Neural cell (in vitro differentiated cells): ENCODE measurements around the gene XRCC6. TPM values are rescaled to one million over a fixed set of nuclear protein-coding genes. Genes with fewer than 3 reads are reported as not detected.

ENCODE experiments used
- H2AFZ ChIP-seq: fragments of 200-600, 300-800 bp; sonication (generic), shearing (Covaris generic); 2 replicates; pipeline ENCODE4 v1.6.0; 2014; ENCODE audit warnings: low read depth, mild to moderate bottlenecking, antibody characterized with exemption, low read length, moderate library complexity
- H3F3A ChIP-seq: fragments of 200-600 bp; shearing (Covaris generic); 2 replicates; pipeline ENCODE4 v1.6.1; 2016; ENCODE audit warnings: mild to moderate bottlenecking, moderate library complexity, mixed read lengths, antibody characterized with exemption, low read length; ENCODE audit not compliant: insufficient read depth, poor library complexity, severe bottlenecking
- H3K27ac ChIP-seq: fragments of 200-600, 300-800 bp; sonication (generic), shearing (Covaris generic); 2 replicates; pipeline ENCODE4 v1.5.1; 2014; ENCODE audit warnings: mild to moderate bottlenecking, low read length, moderate library complexity
- H3K27me3 ChIP-seq: fragments of 300-800, 200-600 bp; sonication (generic), shearing (Covaris generic); 2 replicates; pipeline ENCODE4 v1.6.0; 2014; ENCODE audit warnings: mild to moderate bottlenecking, low read depth, low read length, moderate library complexity; ENCODE audit not compliant: insufficient read depth
- H3K36me3 ChIP-seq: fragments of 300-800, 200-600 bp; sonication (generic), shearing (Covaris generic); 2 replicates; pipeline ENCODE4 v1.5.1; 2014; ENCODE audit warnings: mild to moderate bottlenecking, antibody characterized with exemption, low read length, moderate library complexity; ENCODE audit not compliant: insufficient read depth
- H3K4me2 ChIP-seq: fragments of 300-800, 200-600 bp; sonication (generic), shearing (Covaris generic); 2 replicates; pipeline ENCODE4 v1.6.0; 2014; ENCODE audit warnings: mild to moderate bottlenecking, low read length
- H3K4me3 ChIP-seq: fragments of 300-800, 200-600 bp; sonication (generic), shearing (Covaris generic); 2 replicates; pipeline ENCODE4 v1.5.1; 2014; ENCODE audit warnings: mild to moderate bottlenecking, low read length, moderate library complexity
- H3K79me2 ChIP-seq: fragments of 200-600 bp; shearing (Covaris generic); replicated peaks from 2 replicates; pipeline ENCODE4 v1.6.0; 2014; ENCODE audit warnings: mild to moderate bottlenecking, low read length, moderate library complexity; ENCODE audit not compliant: insufficient read depth
- H3K9ac ChIP-seq: fragments of 300-800, 200-600 bp; sonication (generic), shearing (Covaris generic); 2 replicates; pipeline ENCODE4 v1.6.1; 2016; ENCODE audit warnings: mild to moderate bottlenecking, low read length, mixed read lengths
- H3K9me2 ChIP-seq: fragments of 200-600 bp; shearing (Covaris generic); 2 replicates; pipeline ENCODE4 v1.6.1; 2016; ENCODE audit warnings: mild to moderate bottlenecking, low read length, mixed read lengths; ENCODE audit not compliant: insufficient read depth
- H3K9me3 ChIP-seq: fragments of 200-600, 300-800 bp; sonication (generic), shearing (Covaris generic); 2 replicates; pipeline ENCODE4 v1.6.1; 2016; ENCODE audit warnings: mild to moderate bottlenecking, mixed run types, low read length, moderate library complexity, mixed read lengths
- H4K20me1 ChIP-seq: fragments of 200-600 bp; shearing (Covaris generic); 2 replicates; pipeline ENCODE4 v1.6.1; 2016; ENCODE audit warnings: mild to moderate bottlenecking, mixed run types; ENCODE audit not compliant: insufficient read depth
- EP300 ChIP-seq: fragments of 450-650 bp; conservative IDR thresholded peaks from 2 replicates; pipeline ENCODE4 v1.6.1; 2014; ENCODE audit warnings: antibody characterized with exemption, mild to moderate bottlenecking, moderate library complexity; ENCODE audit not compliant: poor library complexity, severe bottlenecking
- EZH2 ChIP-seq: fragments of 200-600, 300-800 bp; shearing (Covaris generic), sonication (generic); IDR thresholded peaks from 2 replicates; pipeline ENCODE4 v1.6.1; 2014; ENCODE audit warnings: antibody characterized with exemption, low read length, borderline replicate concordance, mild to moderate bottlenecking; ENCODE audit not compliant: insufficient read depth, poor library complexity, severe bottlenecking
- MXI1 ChIP-seq: fragments of 450-650 bp; conservative IDR thresholded peaks from 2 replicates; pipeline ENCODE4 v1.6.1; 2014; ENCODE audit warnings: antibody characterized with exemption, mild to moderate bottlenecking; ENCODE audit not compliant: poor library complexity, severe bottlenecking
- POLR2AphosphoS5 ChIP-seq: IDR thresholded peaks from 2 replicates; pipeline ENCODE4 v1.6.1; 2012
- RAD21 ChIP-seq: fragments of 450-650 bp; conservative IDR thresholded peaks from 2 replicates; pipeline ENCODE4 v1.6.1; 2014; ENCODE audit warnings: antibody characterized with exemption, mild to moderate bottlenecking, moderate library complexity
- SMC3 ChIP-seq: fragments of 450-650 bp; conservative IDR thresholded peaks from 2 replicates; pipeline ENCODE4 v1.6.1; 2014; ENCODE audit warnings: antibody characterized with exemption, mild to moderate bottlenecking, moderate library complexity; ENCODE audit not compliant: poor library complexity
- TAF1 ChIP-seq: IDR thresholded peaks from 2 replicates; pipeline ENCODE4 v1.6.1; 2012; ENCODE audit warnings: low read depth
- polyA plus RNA-seq: library from polyadenylated mRNA; depleted of rRNA; stranded (reverse); fragments of >200 nt; gene quantifications from 2 replicates; pipeline ENCODE4 v1.2.3, GENCODE V29; 2014
- TF ChIP-seq, protein P1 (sequence below): fragments of 450-650 bp; IDR thresholded peaks from 2 replicates; pipeline ENCODE4 v1.5.1; 2014; ENCODE audit warnings: antibody characterized with exemption, mild to moderate bottlenecking, moderate library complexity; ENCODE audit not compliant: poor library complexity, severe bottlenecking
- TF ChIP-seq, protein P2 (sequence below): IDR thresholded peaks from 2 replicates; pipeline ENCODE4 v1.6.1; 2012; ENCODE audit warnings: borderline replicate concordance

The XRCC6 gene
- polyA plus RNA-seq, 1 donor from 2014 or later = 398 TPM

DNA sequence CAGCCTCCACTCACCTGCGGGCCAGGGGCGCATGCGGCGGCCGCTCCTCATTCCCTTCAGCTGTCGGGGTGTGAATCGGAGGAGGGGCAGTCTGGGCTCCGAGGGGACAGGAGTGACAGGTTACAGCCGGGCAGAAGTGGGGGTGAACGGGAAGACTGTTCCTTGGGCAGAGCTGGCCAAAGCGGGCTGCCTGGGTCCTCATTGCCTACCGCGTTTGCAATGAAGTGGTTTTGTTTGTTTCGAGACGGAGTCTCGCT is 78.9 kb downstream of the XRCC6 start:
- Histone ChIP-seq H3K9me3 (no peaks in the 10 kb centered on the region), H3K9me2 (no peaks in the 10 kb centered on the region), H4K20me1 (no peaks in the 10 kb centered on the region), H3K27me3 (no peaks in the 10 kb centered on the region), H2AFZ (no peak overlapping the region), H3K9ac (no peak overlapping the region), H3K4me3 (no peak overlapping the region), H3F3A (no peaks in the 10 kb centered on the region), H3K27ac (no peak overlapping the region), H3K36me3 (no peaks in the 10 kb centered on the region), H3K79me2 (no peaks in the 10 kb centered on the region), H3K4me2 (no peak overlapping the region)
- TF ChIP-seq, protein P1, sequence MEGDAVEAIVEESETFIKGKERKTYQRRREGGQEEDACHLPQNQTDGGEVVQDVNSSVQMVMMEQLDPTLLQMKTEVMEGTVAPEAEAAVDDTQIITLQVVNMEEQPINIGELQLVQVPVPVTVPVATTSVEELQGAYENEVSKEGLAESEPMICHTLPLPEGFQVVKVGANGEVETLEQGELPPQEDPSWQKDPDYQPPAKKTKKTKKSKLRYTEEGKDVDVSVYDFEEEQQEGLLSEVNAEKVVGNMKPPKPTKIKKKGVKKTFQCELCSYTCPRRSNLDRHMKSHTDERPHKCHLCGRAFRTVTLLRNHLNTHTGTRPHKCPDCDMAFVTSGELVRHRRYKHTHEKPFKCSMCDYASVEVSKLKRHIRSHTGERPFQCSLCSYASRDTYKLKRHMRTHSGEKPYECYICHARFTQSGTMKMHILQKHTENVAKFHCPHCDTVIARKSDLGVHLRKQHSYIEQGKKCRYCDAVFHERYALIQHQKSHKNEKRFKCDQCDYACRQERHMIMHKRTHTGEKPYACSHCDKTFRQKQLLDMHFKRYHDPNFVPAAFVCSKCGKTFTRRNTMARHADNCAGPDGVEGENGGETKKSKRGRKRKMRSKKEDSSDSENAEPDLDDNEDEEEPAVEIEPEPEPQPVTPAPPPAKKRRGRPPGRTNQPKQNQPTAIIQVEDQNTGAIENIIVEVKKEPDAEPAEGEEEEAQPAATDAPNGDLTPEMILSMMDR = no peak
- TF ChIP-seq EZH2 = no peak
- TF ChIP-seq, protein P2, sequence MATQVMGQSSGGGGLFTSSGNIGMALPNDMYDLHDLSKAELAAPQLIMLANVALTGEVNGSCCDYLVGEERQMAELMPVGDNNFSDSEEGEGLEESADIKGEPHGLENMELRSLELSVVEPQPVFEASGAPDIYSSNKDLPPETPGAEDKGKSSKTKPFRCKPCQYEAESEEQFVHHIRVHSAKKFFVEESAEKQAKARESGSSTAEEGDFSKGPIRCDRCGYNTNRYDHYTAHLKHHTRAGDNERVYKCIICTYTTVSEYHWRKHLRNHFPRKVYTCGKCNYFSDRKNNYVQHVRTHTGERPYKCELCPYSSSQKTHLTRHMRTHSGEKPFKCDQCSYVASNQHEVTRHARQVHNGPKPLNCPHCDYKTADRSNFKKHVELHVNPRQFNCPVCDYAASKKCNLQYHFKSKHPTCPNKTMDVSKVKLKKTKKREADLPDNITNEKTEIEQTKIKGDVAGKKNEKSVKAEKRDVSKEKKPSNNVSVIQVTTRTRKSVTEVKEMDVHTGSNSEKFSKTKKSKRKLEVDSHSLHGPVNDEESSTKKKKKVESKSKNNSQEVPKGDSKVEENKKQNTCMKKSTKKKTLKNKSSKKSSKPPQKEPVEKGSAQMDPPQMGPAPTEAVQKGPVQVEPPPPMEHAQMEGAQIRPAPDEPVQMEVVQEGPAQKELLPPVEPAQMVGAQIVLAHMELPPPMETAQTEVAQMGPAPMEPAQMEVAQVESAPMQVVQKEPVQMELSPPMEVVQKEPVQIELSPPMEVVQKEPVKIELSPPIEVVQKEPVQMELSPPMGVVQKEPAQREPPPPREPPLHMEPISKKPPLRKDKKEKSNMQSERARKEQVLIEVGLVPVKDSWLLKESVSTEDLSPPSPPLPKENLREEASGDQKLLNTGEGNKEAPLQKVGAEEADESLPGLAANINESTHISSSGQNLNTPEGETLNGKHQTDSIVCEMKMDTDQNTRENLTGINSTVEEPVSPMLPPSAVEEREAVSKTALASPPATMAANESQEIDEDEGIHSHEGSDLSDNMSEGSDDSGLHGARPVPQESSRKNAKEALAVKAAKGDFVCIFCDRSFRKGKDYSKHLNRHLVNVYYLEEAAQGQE = no peak
- TF ChIP-seq TAF1 = no peak
- no peak for TF ChIP-seq EP300
- no peak for TF ChIP-seq SMC3
- TF ChIP-seq MXI1 = no peak
- no peak for TF ChIP-seq RAD21
- no peak for TF ChIP-seq POLR2AphosphoS5

DNA sequence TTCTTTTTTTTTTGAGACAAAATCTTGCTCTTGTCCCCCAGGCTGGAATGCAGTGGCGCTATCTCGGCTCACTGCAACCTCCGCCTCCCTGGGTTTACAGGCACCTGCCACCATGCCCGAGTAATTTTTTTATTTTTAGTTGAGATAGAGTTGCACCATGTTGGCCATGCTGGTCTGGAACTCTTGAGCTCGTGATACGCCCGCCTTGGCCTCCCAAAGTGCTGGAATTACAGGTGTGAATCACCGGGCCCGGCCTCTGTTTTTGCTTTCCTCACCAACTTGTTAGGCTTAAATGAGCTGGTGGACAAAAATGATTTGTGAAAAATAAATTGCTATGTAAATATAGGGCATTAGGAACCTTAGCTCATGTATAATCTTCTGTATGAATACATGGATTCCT is 81.7 kb downstream of the XRCC6 start:
- no peak overlapping the region for H3K4me3 ChIP-seq
- H3F3A ChIP-seq = no peaks in the 10 kb centered on the region
- no peaks in the 10 kb centered on the region for H3K79me2 ChIP-seq
- no peak overlapping the region for H3K27ac ChIP-seq
- no peak for TF ChIP-seq RAD21
- no peak for TF ChIP-seq EZH2
- no peak for TF ChIP-seq MXI1
- TF ChIP-seq TAF1 = no peak
- H3K36me3 ChIP-seq = no peaks in the 10 kb centered on the region
- no peak overlapping the region for H2AFZ ChIP-seq
- no peaks in the 10 kb centered on the region for H4K20me1 ChIP-seq
- H3K4me2 ChIP-seq = no peak overlapping the region
- H3K9me3 ChIP-seq = no peaks in the 10 kb centered on the region
- no peaks in the 10 kb centered on the region for H3K27me3 ChIP-seq
- H3K9me2 ChIP-seq = no peaks in the 10 kb centered on the region
- H3K9ac ChIP-seq = no peak overlapping the region

DNA sequence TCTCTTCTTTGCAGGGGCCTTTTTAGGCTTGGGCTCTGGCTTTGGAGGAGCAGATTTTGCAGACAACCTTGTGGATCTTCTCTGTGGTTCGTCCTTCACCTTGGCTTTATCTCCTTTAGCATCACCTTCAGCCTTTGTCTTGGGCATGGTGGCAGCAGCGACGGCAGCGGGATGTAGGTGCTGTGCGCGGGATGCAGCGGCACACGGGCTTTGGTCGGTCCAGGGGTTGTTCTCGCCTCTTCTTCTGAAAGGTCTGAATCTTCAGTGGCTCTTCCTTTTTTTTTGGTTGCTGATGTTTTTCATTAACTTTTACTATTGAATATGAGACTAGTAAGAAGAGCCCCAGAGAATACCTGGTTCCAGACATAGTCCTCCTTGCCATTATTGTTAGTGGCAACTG is 88.2 kb downstream of the XRCC6 start:
- no peaks in the 10 kb centered on the region for H3K36me3 ChIP-seq
- H3K9ac ChIP-seq = no peak overlapping the region
- no peaks in the 10 kb centered on the region for H3F3A ChIP-seq
- TF ChIP-seq SMC3 = no peak
- TF ChIP-seq RAD21 = no peak
- no peak for TF ChIP-seq EZH2
- TF ChIP-seq, protein P1 = no peak
- no peaks in the 10 kb centered on the region for H4K20me1 ChIP-seq
- no peak overlapping the region for H2AFZ ChIP-seq
- no peak overlapping the region for H3K27ac ChIP-seq
- H3K79me2 ChIP-seq = no peaks in the 10 kb centered on the region
- H3K9me3 ChIP-seq = no peaks in the 10 kb centered on the region
- no peaks in the 10 kb centered on the region for H3K27me3 ChIP-seq
- no peak overlapping the region for H3K4me2 ChIP-seq
- no peaks in the 10 kb centered on the region for H3K9me2 ChIP-seq
- H3K4me3 ChIP-seq = no peak overlapping the region
